Measurements from ENCODE around the gene VASP. TPM values are rescaled to one million over a fixed set of nuclear protein-coding genes. Genes with fewer than 3 reads are reported as not detected.

The VASP gene
- total and polyA plus RNA-seq, 2 donors (not counting 3 experiments of a cell fraction or from before 2014, with no cell fraction given): 94.3 to 154 TPM

DNA sequence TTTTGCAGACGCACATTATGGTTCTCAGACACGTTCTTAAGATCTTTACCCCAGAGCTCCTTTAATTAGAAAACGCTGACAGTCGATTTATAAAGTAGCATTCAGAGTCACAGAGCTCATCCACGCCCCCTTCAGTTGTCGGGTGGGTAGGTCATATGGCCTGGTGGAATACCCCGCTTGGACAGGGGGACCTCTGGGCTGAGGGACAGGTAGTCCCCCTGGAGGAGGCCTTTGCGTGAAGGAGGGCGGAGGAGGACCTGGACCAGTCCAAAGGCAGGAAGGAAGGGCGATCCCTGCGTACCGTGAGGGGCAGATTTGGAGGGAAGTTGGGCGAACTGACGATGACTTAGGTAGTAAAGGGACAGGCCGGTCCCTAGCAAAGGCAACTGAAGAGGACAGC is 20.5 kb downstream of the VASP start:
- POLR2A ChIA-PET: interaction anchor here (1.5 kb wide), 1 partner anchor 114 kb away, joined by 4 read pairs; no protein-coding TSS in a partner anchor
- H3K4me2 ChIP-seq (ENCODE audit: insufficient read depth, low read length): no peak overlapping the region

More for the DNA sequence above, 20.5 kb downstream of the VASP start:
- no peak overlapping the region for H2AFZ ChIP-seq (ENCODE audit: low read depth, low read length)
- H3K79me2 ChIP-seq (ENCODE audit: control insufficient read depth, insufficient read depth, low read length): no peaks in the 10 kb centered on the region
- DNase-seq (ENCODE audit: low read depth, low spot score) (no peak), FAIRE-seq (no peak)
- dilution Hi-C loops (cut with MboI; ENCODE audit: extremely low pct_ligation_motif_present, low sequenced_read_pairs): no loop called here
- no TSS peak for BruUV-seq (replicated peaks)
- peaks cover 7 to 25% of the 10 kb centered on the region in 2 experiments for H3K36me3 ChIP-seq (ENCODE audit: control insufficient read depth in 2 of 2, extremely low read depth in 1 of 2, insufficient read depth in 2 of 2, low read length in 2 of 2)
- no peaks in the 10 kb centered on the region for H3K27me3 ChIP-seq (ENCODE audit: control insufficient read depth in 2 of 2, insufficient read depth in 2 of 2, low read length in 2 of 2)
- intact Hi-C loops (cut with micrococcal nuclease): no loop called here
- H3K27ac ChIP-seq (ENCODE audit: insufficient read depth, low read depth, low read length): no peak overlapping the region
- no peaks in the 10 kb centered on the region for H3K9me3 ChIP-seq (replicated peaks; ENCODE audit: control insufficient read depth, insufficient read depth, low read length)
- no peaks in the 10 kb centered on the region for H3K9me1 ChIP-seq (replicated peaks; ENCODE audit: control insufficient read depth, extremely low read depth, insufficient read depth, low read length)
- CTCF ChIA-PET: interaction anchor here (0.6 to 3.1 kb wide), 6 partner anchors 31 to 116 kb away, joined by 3 to 21 read pairs (median 6); no protein-coding TSS in a partner anchor
- H3K9ac ChIP-seq (replicated peaks; ENCODE audit: extremely low read depth, insufficient read depth, low read length): no peak overlapping the region
- TF ChIP-seq JUN (IDR thresholded peaks at IDR 0.05; ENCODE audit: borderline replicate concordance, insufficient read depth, insufficient read length, low read depth) (no peak), EZH2 (IDR thresholded peaks at IDR 0.05; ENCODE audit: borderline replicate concordance, low read depth, low read length, severe bottlenecking) (no peak)
- TF ChIP-seq, protein P1, sequence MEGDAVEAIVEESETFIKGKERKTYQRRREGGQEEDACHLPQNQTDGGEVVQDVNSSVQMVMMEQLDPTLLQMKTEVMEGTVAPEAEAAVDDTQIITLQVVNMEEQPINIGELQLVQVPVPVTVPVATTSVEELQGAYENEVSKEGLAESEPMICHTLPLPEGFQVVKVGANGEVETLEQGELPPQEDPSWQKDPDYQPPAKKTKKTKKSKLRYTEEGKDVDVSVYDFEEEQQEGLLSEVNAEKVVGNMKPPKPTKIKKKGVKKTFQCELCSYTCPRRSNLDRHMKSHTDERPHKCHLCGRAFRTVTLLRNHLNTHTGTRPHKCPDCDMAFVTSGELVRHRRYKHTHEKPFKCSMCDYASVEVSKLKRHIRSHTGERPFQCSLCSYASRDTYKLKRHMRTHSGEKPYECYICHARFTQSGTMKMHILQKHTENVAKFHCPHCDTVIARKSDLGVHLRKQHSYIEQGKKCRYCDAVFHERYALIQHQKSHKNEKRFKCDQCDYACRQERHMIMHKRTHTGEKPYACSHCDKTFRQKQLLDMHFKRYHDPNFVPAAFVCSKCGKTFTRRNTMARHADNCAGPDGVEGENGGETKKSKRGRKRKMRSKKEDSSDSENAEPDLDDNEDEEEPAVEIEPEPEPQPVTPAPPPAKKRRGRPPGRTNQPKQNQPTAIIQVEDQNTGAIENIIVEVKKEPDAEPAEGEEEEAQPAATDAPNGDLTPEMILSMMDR (IDR thresholded peaks at IDR 0.05; ENCODE audit: extremely low read depth in 1 of 2, insufficient read depth in 1 of 2, low read depth in 1 of 2, low read length in 2 of 2): no peak
- TF ChIP-seq, protein P2, sequence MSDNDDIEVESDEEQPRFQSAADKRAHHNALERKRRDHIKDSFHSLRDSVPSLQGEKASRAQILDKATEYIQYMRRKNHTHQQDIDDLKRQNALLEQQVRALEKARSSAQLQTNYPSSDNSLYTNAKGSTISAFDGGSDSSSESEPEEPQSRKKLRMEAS (IDR thresholded peaks at IDR 0.05; ENCODE audit: insufficient read depth, insufficient read length): no peak
- H3K4me3 ChIP-seq (replicated peaks in 1 of 3; ENCODE audit: insufficient read depth in 1 of 3, low read depth in 1 of 3, low read length in 3 of 3): no peak overlapping the region
- no peaks in the 10 kb centered on the region for H3K4me1 ChIP-seq (ENCODE audit: control insufficient read depth, extremely low read depth, insufficient read depth, low read length)
- no peaks in the 10 kb centered on the region for H4K20me1 ChIP-seq (replicated peaks; ENCODE audit: control insufficient read depth, extremely low read depth, insufficient read depth, low read length)
